SU-DHL-6 (cell line): ENCODE data around the gene HOXC13.
A peak's percentile ranks its signal among the peaks of the same experiment; 100 is the strongest.

Experiments used
- H2AFZ ChIP-seq: fragments of 200-600 bp; sonication (generic); 2 replicates; pipeline ENCODE4 v1.6.1; 2014; ENCODE audit warnings: low read depth, mild to moderate bottlenecking, moderate library complexity, mixed read lengths, antibody characterized with exemption, low read length; ENCODE audit not compliant: severe bottlenecking
- H3F3A ChIP-seq: fragments of 200-600 bp; shearing (Covaris generic); 2 replicates; pipeline ENCODE4 v1.6.0; 2016; ENCODE audit warnings: antibody characterized with exemption, mild to moderate bottlenecking; ENCODE audit not compliant: insufficient read depth
- H3K27ac ChIP-seq: fragments of 200-600 bp; sonication (generic); 2 replicates; pipeline ENCODE4 v1.5.1; 2016; ENCODE audit warnings: low read depth, mild to moderate bottlenecking, low read length, moderate library complexity, mixed read lengths
- H3K27me3 ChIP-seq: fragments of 200-600 bp; sonication (generic), shearing (Covaris generic); 2 replicates; pipeline ENCODE4 v1.6.0; 2014; ENCODE audit warnings: mild to moderate bottlenecking, low read length
- H3K36me3 ChIP-seq: fragments of 200-600 bp; sonication (generic); 2 replicates; pipeline ENCODE4 v1.6.1; 2014; ENCODE audit warnings: mild to moderate bottlenecking, low read length, mixed read lengths
- H3K4me2 ChIP-seq: fragments of 300-600, 200-600 bp; shearing (Covaris generic), sonication (generic); 2 replicates; pipeline ENCODE4 v1.6.0; 2014; ENCODE audit warnings: low read length, low read depth, mild to moderate bottlenecking; ENCODE audit not compliant: poor library complexity, severe bottlenecking
- H3K4me3 ChIP-seq: fragments of 200-600 bp; sonication (generic); 2 replicates; pipeline ENCODE4 v1.5.1; 2014; ENCODE audit warnings: antibody characterized with exemption, low read length, mild to moderate bottlenecking, mixed read lengths; ENCODE audit not compliant: insufficient read depth, poor library complexity, severe bottlenecking
- H3K79me2 ChIP-seq: fragments of 200-600 bp; sonication (generic); 2 replicates; pipeline ENCODE4 v1.6.1; 2014; ENCODE audit warnings: mild to moderate bottlenecking, low read length, moderate library complexity; ENCODE audit not compliant: insufficient read depth
- H3K9ac ChIP-seq: fragments of 200-600 bp; sonication (generic); 2 replicates; pipeline ENCODE4 v1.7.0; 2014; ENCODE audit warnings: mild to moderate bottlenecking, low read length
- H3K9me2 ChIP-seq: fragments of 200-600 bp; sonication (generic); replicated peaks from 2 replicates; pipeline ENCODE4 v1.6.1; 2014; ENCODE audit warnings: low read length; ENCODE audit not compliant: insufficient read depth
- H3K9me3 ChIP-seq: fragments of 200-600 bp; sonication (generic); 2 replicates; pipeline ENCODE4 v1.6.1; 2014; ENCODE audit warnings: low read length, mixed read lengths; ENCODE audit not compliant: insufficient read depth
- H4K20me1 ChIP-seq: fragments of 200-600 bp; sonication (generic); 2 replicates; pipeline ENCODE4 v1.6.1; 2014; ENCODE audit warnings: low read depth, mild to moderate bottlenecking, antibody characterized with exemption, low read length, moderate library complexity, mixed read lengths
- CTCF ChIP-seq: fragments of 200-600 bp; sonication (generic); IDR thresholded peaks from one replicate; pipeline ENCODE4 v1.5.1; 2017; ENCODE audit warnings: antibody characterized with exemption, mild to moderate bottlenecking, low read length, moderate library complexity; ENCODE audit not compliant: insufficient read depth, poor library complexity, severe bottlenecking
- EZH2phosphoT487 ChIP-seq: fragments of 200-600 bp; sonication (generic), shearing (Covaris generic); conservative IDR thresholded peaks from 2 replicates; pipeline ENCODE4 v1.6.1; 2018; ENCODE audit warnings: mild to moderate bottlenecking, antibody characterized with exemption, low read length, moderate library complexity, mixed read lengths

HOXC13 gene

GRCh38 chr12:53980104-53980801 lies 41.6 kb downstream of the HOXC13 start:
- no peak overlapping the region for H3K9ac ChIP-seq
- H3K9me2 ChIP-seq, result no peaks in the 10 kb centered on the region
- no peaks in the 10 kb centered on the region for H3K79me2 ChIP-seq
- no peaks in the 10 kb centered on the region for H3K36me3 ChIP-seq
- no peaks in the 10 kb centered on the region for H3F3A ChIP-seq
- TF ChIP-seq CTCF (no peak), EZH2phosphoT487 (no peak)
- no peaks in the 10 kb centered on the region for H3K27me3 ChIP-seq
- no peak overlapping the region for H3K4me3 ChIP-seq
- no peaks in the 10 kb centered on the region for H4K20me1 ChIP-seq
- H2AFZ ChIP-seq, result no peak overlapping the region
- no peaks in the 10 kb centered on the region for H3K9me3 ChIP-seq
- no peak overlapping the region for H3K27ac ChIP-seq
- no peak overlapping the region for H3K4me2 ChIP-seq

- no peak overlapping the region for H3K9ac ChIP-seq
- no peaks in the 10 kb centered on the region for H3F3A ChIP-seq
- H4K20me1 ChIP-seq, result no peaks in the 10 kb centered on the region
- H2AFZ ChIP-seq, result no peak overlapping the region
- no peak overlapping the region for H3K4me3 ChIP-seq
- H3K9me3 ChIP-seq, result no peaks in the 10 kb centered on the region
- no peaks in the 10 kb centered on the region for H3K9me2 ChIP-seq
- no peak overlapping the region for H3K4me2 ChIP-seq
- no peaks in the 10 kb centered on the region for H3K36me3 ChIP-seq
- no peak for TF ChIP-seq CTCF
- 0 out of 2 replicates have a peak, but pooled peaks have one; percentile 80 for TF ChIP-seq EZH2phosphoT487
- H3K79me2 ChIP-seq, result no peaks in the 10 kb centered on the region
- H3K27me3 ChIP-seq, result no peaks in the 10 kb centered on the region
- no peak overlapping the region for H3K27ac ChIP-seq
Observed at GRCh38 chr12:53980802-53981496, 42.3 kb downstream of the HOXC13 start.

GRCh38 chr12:53981634-53982565 lies 43.3 kb downstream of the HOXC13 start:
- Histone ChIP-seq H2AFZ (no peak overlapping the region), H4K20me1 (no peaks in the 10 kb centered on the region), H3K4me2 (no peak overlapping the region), H3K27ac (no peak overlapping the region), H3K79me2 (no peaks in the 10 kb centered on the region), H3K4me3 (no peak overlapping the region), H3K9me2 (no peaks in the 10 kb centered on the region), H3F3A (no peaks in the 10 kb centered on the region), H3K27me3 (no peaks in the 10 kb centered on the region), H3K9ac (no peak overlapping the region), H3K9me3 (no peaks in the 10 kb centered on the region), H3K36me3 (no peaks in the 10 kb centered on the region)
- TF ChIP-seq EZH2phosphoT487 (no peak), CTCF (no peak)
